NCI-H1105 treated with DMSO at 0.1 percent for 48 hours (cell line): ENCODE results near the gene C6.
"Not testable (repeated sequence)": the region's sequence is repeated elsewhere in the genome, so short reads cannot be mapped to it uniquely, and the experiment has no call there.

Experiments
- DNase-seq: peaks from one replicate; lab custom pipeline; 2025; lab: John Stamatoyannopoulos, UW

The C6 gene

DNA sequence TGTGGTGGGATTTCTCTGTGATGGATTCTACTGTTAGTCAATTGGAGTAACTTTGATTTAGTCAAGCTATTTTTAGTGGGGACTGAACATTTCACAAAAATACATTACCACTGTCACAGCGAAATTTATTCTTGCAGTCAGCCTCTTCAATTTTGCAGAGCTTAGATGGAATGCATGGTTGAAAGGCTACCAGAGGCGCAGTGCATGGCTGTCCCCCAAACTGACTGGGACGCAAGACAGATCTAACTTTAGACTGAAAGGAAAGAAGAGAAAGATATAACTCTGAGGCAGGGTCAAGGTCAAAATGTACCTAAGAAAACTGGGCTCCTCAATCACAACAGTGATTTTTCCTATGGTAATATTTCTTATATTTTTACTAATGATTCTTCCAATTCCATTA, 13.7 kb downstream of the C6 start:
- no peak for DNase-seq

- DNase-seq, result no peak
These were observed 17.1 kb downstream of the C6 start for GRCh38 chr5:41196197-41196596.

GRCh38 chr5:41195228-41195627, 18.1 kb downstream of the C6 start:
- DNase-seq, result no peak

DNA sequence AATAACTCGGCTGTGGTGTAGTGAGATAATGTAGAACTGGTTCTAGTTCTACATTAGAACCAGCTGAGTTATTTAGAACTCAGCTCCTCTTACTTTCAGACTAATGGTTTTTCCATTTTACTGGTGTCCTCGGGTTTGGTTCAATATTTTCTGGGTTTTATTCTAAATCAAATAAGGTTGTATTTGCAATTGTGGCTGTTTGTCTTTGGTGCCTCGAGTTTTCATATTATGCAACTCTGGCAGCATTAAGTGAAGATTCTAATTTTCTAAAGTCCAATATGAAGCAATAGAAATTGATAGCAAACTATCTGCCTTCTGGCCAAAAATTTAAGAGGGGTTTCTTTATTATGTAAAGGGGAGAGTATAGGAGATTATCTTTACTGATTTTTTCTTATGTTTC, 19.0 kb downstream of the C6 start:
- DNase-seq, result no peak

- no peak for DNase-seq
These were observed 19.7 kb downstream of the C6 start for GRCh38 chr5:41193456-41194205.

GRCh38 chr5:41191249-41191648, 22.1 kb downstream of the C6 start:
- no peak for DNase-seq

- DNase-seq, result no peak
These were observed 27.2 kb downstream of the C6 start for GRCh38 chr5:41186143-41186542.

DNA sequence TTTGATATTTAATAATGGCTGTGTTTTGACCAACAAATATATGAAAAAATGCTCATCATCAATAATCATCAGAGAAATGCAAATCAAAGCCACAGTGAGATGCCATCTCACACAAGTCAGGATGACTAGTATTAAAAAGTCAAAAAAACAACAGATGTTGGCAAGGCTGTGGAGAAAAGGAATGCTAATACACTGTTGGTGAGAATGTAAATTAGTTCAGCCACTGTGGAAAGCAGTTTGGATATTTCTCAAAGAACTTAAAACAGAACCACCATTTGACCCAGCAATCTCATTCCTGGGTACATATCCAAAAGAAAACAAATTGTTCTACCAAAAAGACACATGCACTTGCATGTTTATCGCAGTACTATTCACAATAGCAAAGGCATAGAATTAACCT, 30.0 kb downstream of the C6 start:
- not testable (repeated sequence) for DNase-seq

DNA sequence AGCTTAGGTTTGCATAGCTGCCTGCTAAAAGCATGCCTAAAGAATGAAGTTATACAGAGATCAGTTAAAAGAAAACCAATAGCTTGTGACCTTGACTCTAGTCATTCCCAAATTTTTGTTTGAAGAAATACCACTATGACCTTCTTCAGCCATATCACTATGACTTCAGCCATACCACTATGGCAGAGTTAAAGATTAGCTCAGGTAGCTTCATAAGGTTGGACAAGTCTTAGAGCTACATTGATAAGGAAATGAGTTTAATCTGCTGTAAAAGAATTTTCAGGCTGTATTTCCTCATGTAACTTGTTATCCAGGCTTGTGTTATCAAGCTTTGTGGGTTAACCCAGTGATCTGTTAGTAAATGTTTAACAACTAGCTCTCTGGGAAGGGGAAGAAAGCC, 30.7 kb downstream of the C6 start:
- DNase-seq, result no peak

DNA sequence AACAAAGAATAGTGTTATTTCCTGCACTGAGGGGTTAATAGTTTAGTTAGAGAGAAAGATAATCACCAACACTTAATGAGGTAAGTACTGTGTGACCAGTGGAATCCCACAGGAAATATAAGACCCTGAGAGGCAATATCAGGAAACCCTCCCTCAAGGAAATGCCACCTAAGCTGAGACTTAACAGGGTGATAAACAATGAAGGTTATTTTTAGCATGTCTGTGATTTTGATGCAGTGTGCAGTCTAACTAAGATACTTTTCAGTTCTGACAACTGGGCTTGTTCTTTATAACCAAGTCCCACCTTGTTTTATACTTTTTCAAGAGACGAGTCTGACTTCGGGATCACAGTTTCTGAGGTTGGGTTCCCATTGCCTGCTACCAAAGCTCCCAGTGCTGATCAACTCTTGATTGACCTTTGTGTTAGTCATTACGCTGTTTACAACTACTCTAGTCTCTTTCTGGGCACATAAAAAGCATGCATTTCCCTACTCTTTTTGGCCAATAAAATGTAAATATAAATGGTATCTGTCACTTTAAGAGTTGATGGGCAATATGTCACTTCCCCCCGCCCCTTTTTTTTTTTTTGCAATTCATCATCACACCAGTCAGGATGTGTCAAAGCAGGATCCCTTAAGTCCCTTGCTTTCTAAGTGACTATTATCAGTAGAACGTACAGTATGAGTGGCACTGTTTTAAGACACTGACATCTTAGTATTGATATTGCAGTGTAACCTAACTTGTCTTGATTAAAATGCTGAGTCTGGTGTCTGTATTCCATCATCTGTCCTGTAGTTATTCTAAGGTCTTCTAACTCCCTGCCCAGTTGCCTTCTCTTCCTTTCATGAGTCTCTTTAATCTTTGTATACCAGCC, 31.4 kb downstream of the C6 start:
- DNase-seq, result no peak

DNA sequence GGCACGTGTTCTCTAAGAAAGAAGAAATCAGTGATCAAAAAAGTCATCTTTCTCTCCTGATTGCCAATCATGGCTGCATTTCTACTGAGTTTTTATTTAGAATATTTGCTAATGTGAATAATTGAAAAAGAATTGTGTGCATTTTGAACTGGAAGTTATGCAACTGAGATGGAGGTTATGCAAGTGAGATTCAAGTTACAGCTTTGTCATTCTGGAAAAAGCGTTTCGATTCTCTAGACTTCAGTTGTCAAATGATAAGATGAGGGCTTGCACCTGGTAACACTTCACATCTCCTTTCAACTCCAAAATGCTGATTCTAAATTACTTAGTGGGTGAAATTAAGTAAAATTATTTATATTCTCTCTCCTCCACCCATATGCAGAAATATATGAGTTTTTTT, 36.4 kb downstream of the C6 start:
- DNase-seq, result no peak

DNA sequence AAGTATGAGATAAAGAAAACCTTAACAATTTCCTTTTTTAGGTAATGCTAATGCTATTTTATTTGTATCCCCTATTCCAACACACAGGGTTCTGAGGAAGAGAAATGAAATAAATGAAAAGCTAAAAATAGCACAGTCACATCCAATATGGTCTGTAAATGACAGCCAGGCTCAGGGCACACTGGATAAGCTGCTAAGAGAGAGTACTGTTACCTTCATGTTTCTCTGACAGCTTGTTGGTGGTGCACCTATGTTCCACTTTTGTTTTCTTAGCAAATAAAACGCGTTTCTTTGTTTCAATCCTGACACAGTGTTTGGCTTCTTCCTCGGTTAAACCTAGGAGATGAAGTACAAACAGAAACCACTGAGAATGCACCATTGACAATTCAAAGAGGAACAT, 41.3 kb downstream of the C6 start:
- no peak for DNase-seq

DNA sequence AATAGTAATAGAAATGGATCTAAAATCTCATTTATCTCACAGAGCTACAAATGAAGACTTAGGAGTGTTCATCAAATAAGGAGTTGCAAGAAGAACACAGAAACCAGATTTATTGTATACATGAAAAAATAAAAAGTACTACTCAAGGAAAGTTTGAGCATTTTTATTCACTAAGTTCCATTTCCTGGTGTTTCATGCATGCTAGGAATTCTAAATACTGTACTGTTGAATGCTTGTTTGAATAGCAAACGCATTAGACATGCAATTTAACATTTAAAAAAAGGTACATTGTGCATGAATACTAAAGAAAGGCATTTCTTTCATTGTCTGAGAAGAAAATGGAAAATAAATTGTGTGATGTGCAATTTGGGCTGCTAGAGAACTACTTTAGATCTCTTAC, 52.1 kb downstream of the C6 start:
- DNase-seq, result no peak

DNA sequence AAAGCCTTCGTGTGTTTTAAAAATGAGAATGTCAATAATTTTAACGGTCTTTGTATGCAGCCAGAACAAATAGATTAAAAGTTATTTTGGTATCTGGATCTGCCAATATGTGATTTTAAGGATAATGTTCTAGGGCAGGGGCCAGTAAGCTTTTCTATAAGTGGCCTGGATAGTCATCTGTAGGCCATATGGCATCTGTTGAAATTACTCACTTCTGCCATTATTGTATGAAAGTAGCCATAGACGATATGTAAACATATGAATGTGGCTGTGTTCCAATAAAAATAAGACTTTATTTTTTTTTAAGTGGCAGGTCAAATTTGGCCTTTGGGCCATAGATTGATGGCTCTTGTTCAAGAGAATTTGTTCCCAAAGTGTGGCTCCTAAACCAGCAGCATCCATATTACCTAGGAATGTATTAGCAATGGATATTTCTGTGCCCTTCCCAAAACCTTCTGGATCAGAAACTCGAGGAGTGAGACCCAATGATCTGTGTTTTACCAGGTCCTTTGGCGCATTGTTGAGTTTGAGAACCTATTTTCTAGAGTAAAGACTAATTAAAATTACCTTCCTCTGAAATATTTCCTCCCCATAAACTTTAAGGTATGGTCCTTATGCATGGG, 55.9 kb downstream of the C6 start:
- DNase-seq, result no peak

- DNase-seq, result no peak
These were observed 56.6 kb downstream of the C6 start for GRCh38 chr5:41156739-41157138.

DNA sequence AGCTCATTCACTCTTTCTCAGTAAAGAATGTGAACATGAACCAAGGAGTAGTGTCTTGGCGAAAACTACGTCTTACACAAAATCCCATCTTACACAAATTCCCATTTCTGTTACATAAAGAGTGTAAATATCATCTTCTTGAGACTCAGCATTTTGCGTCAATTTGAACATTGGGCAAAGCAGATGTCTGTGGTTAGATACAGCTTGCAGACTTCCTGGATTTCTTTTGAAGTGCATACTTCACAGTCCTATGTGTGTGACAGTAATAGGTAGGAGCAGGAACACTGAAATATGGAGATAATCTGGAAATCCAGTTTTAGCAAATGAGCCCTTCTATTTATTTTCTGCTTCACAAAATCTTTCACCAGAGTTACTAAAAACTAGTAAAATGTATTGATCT, 58.8 kb downstream of the C6 start:
- no peak for DNase-seq

DNA sequence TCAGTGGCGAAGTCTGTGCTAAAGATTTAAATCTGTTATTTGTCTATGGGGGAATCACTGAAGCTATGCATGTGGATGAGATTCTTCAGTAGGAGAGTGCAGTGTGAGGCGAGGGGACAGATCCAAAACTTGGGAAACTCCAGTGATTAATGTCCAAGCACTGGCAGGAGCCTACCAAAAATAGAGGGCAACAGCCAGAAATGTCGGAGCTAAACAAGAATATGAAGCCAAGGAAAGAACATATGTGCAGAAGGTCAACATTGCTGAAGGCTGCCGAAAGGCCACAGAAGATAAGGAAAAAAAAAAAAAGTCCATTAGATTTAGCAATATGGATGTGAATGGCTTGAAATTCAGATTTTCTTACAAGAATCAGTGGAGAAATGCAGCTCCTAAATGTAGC, 61.8 kb downstream of the C6 start:
- no peak for DNase-seq

DNA sequence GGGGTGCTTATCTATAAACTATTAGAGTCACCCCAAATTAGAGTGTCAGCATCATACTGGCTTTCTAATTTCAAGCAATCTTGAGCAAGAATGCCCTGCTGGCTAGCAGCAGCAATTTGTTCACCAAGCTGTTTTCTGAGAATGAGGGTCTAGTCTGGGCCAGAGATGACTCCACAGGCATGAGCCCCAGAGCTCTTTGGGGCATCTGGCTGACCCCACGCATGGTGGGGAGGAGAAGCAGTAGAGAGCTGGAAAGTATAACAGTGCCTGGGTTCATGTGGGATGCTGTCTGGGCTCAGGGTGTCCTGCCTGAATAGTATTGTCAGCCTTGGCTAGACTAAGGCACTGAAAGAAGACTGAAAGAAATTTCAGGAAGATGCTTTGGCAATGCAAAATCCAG, 64.9 kb downstream of the C6 start:
- no peak for DNase-seq

- DNase-seq, result no peak
These were observed 68.0 kb downstream of the C6 start for GRCh38 chr5:41145306-41145705.

GRCh38 chr5:41143131-41143901, 70.0 kb downstream of the C6 start:
- DNase-seq, result no peak

- no peak for DNase-seq
These were observed 85.2 kb downstream of the C6 start for GRCh38 chr5:41127967-41128690.

- DNase-seq, result no peak
These were observed 90.9 kb downstream of the C6 start for GRCh38 chr5:41122459-41122858.
